Measurements from ENCODE around the gene OLIG1.

OLIG1 gene

GRCh38 chr21:33063375-33063883, 6.5 kb upstream of the OLIG1 start:
- POLR2A ChIA-PET: no interaction called here
- no peak for DNase-seq (ENCODE audit: low read depth, low spot score)
- H3K4me3 ChIP-seq (ENCODE audit: low read depth, low read length): no peak overlapping the region
- TF ChIP-seq, protein P1, sequence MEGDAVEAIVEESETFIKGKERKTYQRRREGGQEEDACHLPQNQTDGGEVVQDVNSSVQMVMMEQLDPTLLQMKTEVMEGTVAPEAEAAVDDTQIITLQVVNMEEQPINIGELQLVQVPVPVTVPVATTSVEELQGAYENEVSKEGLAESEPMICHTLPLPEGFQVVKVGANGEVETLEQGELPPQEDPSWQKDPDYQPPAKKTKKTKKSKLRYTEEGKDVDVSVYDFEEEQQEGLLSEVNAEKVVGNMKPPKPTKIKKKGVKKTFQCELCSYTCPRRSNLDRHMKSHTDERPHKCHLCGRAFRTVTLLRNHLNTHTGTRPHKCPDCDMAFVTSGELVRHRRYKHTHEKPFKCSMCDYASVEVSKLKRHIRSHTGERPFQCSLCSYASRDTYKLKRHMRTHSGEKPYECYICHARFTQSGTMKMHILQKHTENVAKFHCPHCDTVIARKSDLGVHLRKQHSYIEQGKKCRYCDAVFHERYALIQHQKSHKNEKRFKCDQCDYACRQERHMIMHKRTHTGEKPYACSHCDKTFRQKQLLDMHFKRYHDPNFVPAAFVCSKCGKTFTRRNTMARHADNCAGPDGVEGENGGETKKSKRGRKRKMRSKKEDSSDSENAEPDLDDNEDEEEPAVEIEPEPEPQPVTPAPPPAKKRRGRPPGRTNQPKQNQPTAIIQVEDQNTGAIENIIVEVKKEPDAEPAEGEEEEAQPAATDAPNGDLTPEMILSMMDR (IDR thresholded peaks at IDR 0.05; ENCODE audit: insufficient read depth, low read length, missing control alignments): no peak
- CTCF ChIA-PET: no interaction called here

DNA sequence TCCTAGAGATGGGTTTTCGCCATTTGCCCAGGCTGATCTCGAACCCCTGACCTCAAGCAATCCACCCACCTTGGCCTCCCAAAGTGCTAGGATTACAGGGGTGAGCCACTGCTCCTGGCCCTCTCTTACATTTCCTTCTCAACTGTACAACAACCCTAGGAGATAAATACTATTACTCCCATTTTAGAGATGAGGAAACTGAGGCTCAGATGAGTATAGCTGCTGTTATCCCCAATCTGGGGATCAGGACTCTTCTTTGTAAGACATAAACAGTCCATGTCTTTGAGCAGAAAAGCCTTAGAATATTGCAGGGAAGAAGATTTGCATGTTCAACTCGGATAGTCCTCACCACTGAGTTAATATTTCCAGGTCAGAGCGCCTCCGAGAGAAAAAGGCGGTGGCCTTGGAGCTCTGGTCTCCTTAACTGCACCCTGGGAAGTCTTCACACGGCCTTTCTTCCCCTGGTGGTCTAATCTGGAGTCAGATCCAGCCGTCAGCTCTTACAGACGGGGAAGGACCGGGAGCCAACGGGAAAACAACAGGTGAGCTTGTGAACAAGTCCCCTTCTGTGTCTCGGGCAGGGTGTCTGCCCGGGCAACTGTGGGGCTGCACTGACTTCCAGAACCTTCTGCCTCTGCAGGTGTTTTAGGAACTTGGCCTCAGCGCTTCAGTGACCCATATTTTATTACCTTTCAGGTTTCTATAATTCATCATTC, 5.9 kb upstream of the OLIG1 start:
- ChIA-PET CTCF (no interaction called here), POLR2A (no interaction called here)
- no peak for DNase-seq (ENCODE audit: low read depth, low spot score)
- TF ChIP-seq, protein P1 (IDR thresholded peaks at IDR 0.05; ENCODE audit: insufficient read depth, low read length, missing control alignments): no peak
- H3K4me3 ChIP-seq (ENCODE audit: low read depth, low read length): no peak overlapping the region

GRCh38 chr21:33064623-33065390, 5.1 kb upstream of the OLIG1 start:
- POLR2A ChIA-PET: no interaction called here
- TF ChIP-seq, protein P1 (IDR thresholded peaks at IDR 0.05; ENCODE audit: insufficient read depth, low read length, missing control alignments): no peak
- DNase-seq (ENCODE audit: low read depth, low spot score): no peak
- H3K4me3 ChIP-seq (ENCODE audit: low read depth, low read length): no peak overlapping the region
- CTCF ChIA-PET: interaction anchor here (1.5 kb wide), 1 partner anchor 124 kb away, joined by 3 read pairs; no protein-coding TSS in a partner anchor

DNA sequence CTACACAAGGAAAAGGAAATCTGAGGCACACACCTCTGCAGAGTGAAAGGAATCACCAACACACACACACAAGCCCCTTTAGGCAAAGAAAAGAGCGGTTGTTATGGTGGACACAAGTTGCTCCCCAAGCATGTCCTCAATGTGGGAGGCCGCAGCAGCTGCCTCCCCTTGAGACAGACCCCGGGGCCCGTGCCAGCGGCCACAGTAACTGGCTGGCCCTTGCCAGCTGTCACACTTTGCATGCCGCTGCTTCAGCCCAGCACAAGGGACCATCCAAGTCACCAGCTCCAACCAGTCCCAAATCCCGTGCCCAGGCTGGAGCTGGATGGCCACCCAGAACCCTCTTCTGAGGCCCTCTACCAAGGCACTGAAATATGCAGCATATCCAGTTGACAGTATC, 2.9 kb upstream of the OLIG1 start:
- ChIA-PET POLR2A (interaction anchor here (0.7 kb wide), 1 partner anchor 13 kb away, joined by 3 read pairs; no protein-coding TSS in a partner anchor), CTCF (no interaction called here)
- TF ChIP-seq, protein P1 (IDR thresholded peaks at IDR 0.05; ENCODE audit: insufficient read depth, low read length, missing control alignments): no peak
- DNase-seq (ENCODE audit: low read depth, low spot score): no peak
- no peak overlapping the region for H3K4me3 ChIP-seq (ENCODE audit: low read depth, low read length)

DNA sequence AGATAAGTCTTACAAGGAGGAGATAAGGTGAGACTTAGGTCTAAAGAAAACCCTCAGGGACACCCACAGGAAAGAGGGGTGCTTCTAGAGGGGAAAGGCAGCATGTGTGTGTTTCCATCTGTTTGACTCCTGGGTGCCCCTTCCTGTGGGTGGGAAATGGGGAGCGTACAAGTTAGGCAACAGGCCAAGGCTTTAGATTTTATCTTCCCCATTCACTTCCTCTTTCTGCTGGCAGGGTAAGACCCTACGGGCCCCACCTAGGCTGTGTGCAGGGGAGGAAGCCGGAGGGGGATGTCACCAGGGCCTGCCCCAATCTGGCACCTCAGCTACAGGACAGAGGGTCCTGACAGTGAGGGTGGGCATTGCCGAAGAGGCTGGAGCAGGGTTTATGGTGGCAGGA, 2.5 kb upstream of the OLIG1 start:
- no peak overlapping the region for H3K4me3 ChIP-seq (ENCODE audit: low read depth, low read length)
- ChIA-PET CTCF (no interaction called here), POLR2A (interaction anchor here (0.7 kb wide), 1 partner anchor 13 kb away, joined by 3 read pairs; no protein-coding TSS in a partner anchor)
- TF ChIP-seq, protein P1 (IDR thresholded peaks at IDR 0.05; ENCODE audit: insufficient read depth, low read length, missing control alignments): no peak
- DNase-seq (ENCODE audit: low read depth, low spot score): no peak

GRCh38 chr21:33069243-33069642, 698 bp upstream of the OLIG1 start:
- no peak overlapping the region for H3K4me3 ChIP-seq (ENCODE audit: low read depth, low read length)
- CTCF ChIA-PET: no interaction called here
- no peak for DNase-seq (ENCODE audit: low read depth, low spot score)
- TF ChIP-seq, protein P1 (IDR thresholded peaks at IDR 0.05; ENCODE audit: insufficient read depth, low read length, missing control alignments): no peak
- POLR2A ChIA-PET: no interaction called here

Measured in AG04449 (cell line).